ENCODE data around the gene EMCN.
"Not testable (repeated sequence)": the region's sequence is repeated elsewhere in the genome, so short reads cannot be mapped to it uniquely, and the experiment has no call there.

The EMCN gene

GRCh38 chr4:100540131-100540530, 22.3 kb upstream of the EMCN start:
- TF ChIP-seq CTCF (conservative IDR thresholded peaks at IDR 0.05): no peak
- no peak overlapping the region for H3K27ac ChIP-seq

- no peak overlapping the region for H3K27ac ChIP-seq
Measured at GRCh38 chr4:100539706-100540105, 21.9 kb upstream of the EMCN start.

GRCh38 chr4:100533741-100534140, 15.9 kb upstream of the EMCN start:
- TF ChIP-seq CTCF (conservative IDR thresholded peaks at IDR 0.05): no peak
- no peak overlapping the region for H3K27ac ChIP-seq

More at GRCh38 chr4:100539706-100540105, 21.9 kb upstream of the EMCN start:
- TF ChIP-seq CTCF (conservative IDR thresholded peaks at IDR 0.05): no peak

DNA sequence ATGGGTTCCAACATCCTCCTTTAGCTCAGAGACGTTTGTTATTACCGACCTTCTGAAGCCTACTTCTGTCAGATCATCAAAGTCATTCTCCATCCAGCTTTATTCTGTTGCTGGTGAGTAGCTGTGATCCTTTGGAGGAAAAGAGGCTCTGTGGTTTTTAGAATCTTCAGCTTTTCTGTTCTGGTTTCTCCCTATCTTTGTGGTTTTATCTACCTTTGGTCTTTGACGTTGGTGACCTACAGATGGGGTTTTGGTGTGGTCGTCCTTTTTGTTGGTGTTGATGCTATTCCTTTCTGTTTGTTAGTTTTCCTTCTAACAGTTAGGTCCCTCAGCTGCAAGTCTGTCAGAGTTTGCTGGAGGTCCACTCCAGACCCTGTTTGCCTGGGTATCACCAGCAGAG, 12.3 kb upstream of the EMCN start:
- not testable (repeated sequence) for H3K27ac ChIP-seq

DNA sequence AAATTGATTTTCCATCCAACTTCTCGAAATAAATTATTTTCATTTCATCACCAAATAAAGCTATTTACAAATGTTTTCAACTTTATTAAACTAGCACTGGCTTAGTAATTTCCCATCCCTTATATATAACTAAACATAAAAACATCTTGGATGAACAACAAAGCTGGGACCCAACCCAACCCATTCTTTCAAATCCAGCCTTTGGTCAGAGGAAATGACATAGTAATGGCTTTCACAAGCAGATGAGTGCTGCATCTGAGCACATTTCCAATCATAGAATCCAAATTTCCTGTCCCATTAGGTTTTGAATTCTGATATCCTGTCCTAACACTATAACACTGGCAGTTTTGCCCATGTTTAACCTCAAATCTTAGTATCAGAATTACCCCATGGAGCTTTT, 7.9 kb upstream of the EMCN start:
- no peak for TF ChIP-seq CTCF (conservative IDR thresholded peaks at IDR 0.05)
- H3K27ac ChIP-seq: no peak overlapping the region

DNA sequence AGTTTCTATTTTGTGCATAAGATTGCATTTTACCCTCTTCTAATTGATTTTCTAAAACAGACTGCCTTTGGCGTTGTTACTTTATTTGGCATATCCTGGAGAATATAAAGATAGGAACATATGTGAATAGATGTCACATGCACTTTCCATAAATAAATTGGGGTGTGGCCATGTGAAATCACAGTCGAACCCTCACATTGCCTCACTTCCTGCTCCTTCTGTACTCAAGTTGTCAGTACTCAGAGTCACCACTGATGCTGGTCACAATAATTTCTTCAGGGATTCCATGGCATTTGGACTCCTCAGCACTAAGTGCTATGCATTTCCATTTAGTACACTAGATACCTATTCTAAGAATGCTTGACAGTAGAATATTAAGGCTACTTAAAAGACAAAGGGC, 1.4 kb upstream of the EMCN start:
- TF ChIP-seq CTCF (conservative IDR thresholded peaks at IDR 0.05): no peak
- H3K27ac ChIP-seq: no peak overlapping the region

GRCh38 chr4:100516225-100516624, 1.6 kb downstream of the EMCN start:
- no peak for TF ChIP-seq CTCF (conservative IDR thresholded peaks at IDR 0.05)

GRCh38 chr4:100511896-100512295, 5.9 kb downstream of the EMCN start:
- TF ChIP-seq CTCF (conservative IDR thresholded peaks at IDR 0.05): no peak
- H3K27ac ChIP-seq: peak overlapping the region; percentile 54; the same call in 1 of the 2 replicates

More at GRCh38 chr4:100516225-100516624, 1.6 kb downstream of the EMCN start:
- H3K27ac ChIP-seq: no peak overlapping the region
